ENCODE measurements around the gene MDN1.

DNA sequence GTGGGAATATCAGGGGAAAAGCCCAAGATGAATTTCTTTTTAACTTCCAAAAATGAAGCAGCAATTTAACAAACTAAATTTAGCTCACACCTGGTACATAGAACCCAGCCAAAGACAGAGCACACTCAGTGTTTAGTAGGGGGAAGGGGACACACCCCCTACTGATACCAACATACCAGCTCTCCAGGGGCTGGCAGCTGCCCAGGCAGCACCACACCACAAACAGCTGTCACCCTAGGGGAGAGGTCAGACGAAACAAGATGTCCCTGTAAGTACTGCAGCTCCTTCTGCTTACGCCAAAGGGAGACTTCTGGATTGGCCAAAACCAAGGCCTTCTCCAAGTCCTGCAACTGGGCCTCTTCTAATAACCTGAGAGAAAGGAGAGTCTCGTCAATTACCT lies 26.0 kb downstream of the MDN1 start:
- TF ChIP-seq, protein P1, sequence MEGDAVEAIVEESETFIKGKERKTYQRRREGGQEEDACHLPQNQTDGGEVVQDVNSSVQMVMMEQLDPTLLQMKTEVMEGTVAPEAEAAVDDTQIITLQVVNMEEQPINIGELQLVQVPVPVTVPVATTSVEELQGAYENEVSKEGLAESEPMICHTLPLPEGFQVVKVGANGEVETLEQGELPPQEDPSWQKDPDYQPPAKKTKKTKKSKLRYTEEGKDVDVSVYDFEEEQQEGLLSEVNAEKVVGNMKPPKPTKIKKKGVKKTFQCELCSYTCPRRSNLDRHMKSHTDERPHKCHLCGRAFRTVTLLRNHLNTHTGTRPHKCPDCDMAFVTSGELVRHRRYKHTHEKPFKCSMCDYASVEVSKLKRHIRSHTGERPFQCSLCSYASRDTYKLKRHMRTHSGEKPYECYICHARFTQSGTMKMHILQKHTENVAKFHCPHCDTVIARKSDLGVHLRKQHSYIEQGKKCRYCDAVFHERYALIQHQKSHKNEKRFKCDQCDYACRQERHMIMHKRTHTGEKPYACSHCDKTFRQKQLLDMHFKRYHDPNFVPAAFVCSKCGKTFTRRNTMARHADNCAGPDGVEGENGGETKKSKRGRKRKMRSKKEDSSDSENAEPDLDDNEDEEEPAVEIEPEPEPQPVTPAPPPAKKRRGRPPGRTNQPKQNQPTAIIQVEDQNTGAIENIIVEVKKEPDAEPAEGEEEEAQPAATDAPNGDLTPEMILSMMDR (IDR thresholded peaks at IDR 0.05) = no peak
- no peak for TF ChIP-seq ZFX (IDR thresholded peaks at IDR 0.05; ENCODE audit: borderline replicate concordance)

Measured in 22Rv1 (cell line).